K562 (cell line): Measurements from ENCODE around the gene ATP6V0D1. TPM values are rescaled to one million over a fixed set of nuclear protein-coding genes. Genes with fewer than 3 reads are reported as not detected.

Experiments used
- CTBP1 ChIP-seq: fragments of 450-650 bp; IDR thresholded peaks from 2 replicates; pipeline ENCODE4 v1.6.1; 2016; ENCODE audit warnings: borderline replicate concordance
- FOXK1 ChIP-seq: sonication (generic); formaldehyde crosslinking; IDR thresholded peaks from 2 replicates; pipeline ENCODE4 v1.8.0; 2022; ENCODE audit warnings: missing genetic modification reagents, mild to moderate bottlenecking, borderline replicate concordance
- GABPB2 ChIP-seq: fragments of 250-450 bp; sonication (Bioruptor Pico); conservative IDR thresholded peaks from 2 replicates; pipeline ENCODE4 v1.5.1; 2021; ENCODE audit warnings: mild to moderate bottlenecking
- HMG20B ChIP-seq: fragments of 250-450 bp; sonication (Bioruptor Pico); IDR thresholded peaks from 2 replicates; pipeline ENCODE4 v1.5.0; 2021; ENCODE audit warnings: mild to moderate bottlenecking
- HMGN3 ChIP-seq: IDR thresholded peaks from 2 replicates; pipeline ENCODE4 v1.6.1; 2011; ENCODE audit warnings: borderline replicate concordance, low read depth, mild to moderate bottlenecking, mixed read lengths, low read length; ENCODE audit not compliant: insufficient read length; ENCODE audit errors: extremely low read depth
- HNRNPL ChIP-seq: fragments of 200-400 bp; formaldehyde crosslinking; IDR thresholded peaks from 2 replicates; pipeline ENCODE4 v1.6.1; 2017; ENCODE audit warnings: low read depth, mild to moderate bottlenecking, low read length
- L3MBTL2 ChIP-seq: fragments of 450-650 bp; IDR thresholded peaks from 2 replicates; pipeline ENCODE4 v1.6.1; 2016; ENCODE audit warnings: mild to moderate bottlenecking, moderate library complexity
- MYC ChIP-seq, 2 experiments: fragments of 250-450 bp in 1 of 2; sonication (Bioruptor Pico) in 1 of 2; IDR thresholded peaks; 2 replicates each; pipeline versions ENCODE4 v1.5.1 to v1.6.1; 2012 to 2021; ENCODE audit warnings: low read depth in 2 of 2, borderline replicate concordance in 1 of 2, improper control_type of control experiment in 1 of 2, low read length in 1 of 2, mild to moderate bottlenecking in 1 of 2, moderate library complexity in 1 of 2
- NR2C2 ChIP-seq, 2 experiments: fragments of 200-800 bp in 1 of 2; sonication (Bioruptor generic) in 1 of 2; sonication (generic) in 1 of 2; formaldehyde crosslinking in 1 of 2; IDR thresholded peaks; 2 replicates each; pipeline versions ENCODE4 v1.6.1 to v1.8.0; 2016 to 2022; ENCODE audit warnings: mild to moderate bottlenecking in 1 of 2, missing compliant biosample characterization in 1 of 2, missing genetic modification characterization in 1 of 2, missing genetic modification reagents in 1 of 2
- PML ChIP-seq: IDR thresholded peaks from 2 replicates; pipeline ENCODE4 v1.6.1; 2012; ENCODE audit warnings: low read length, inconsistent platforms
- POLR2G ChIP-seq: fragments of 200-400 bp; formaldehyde crosslinking; IDR thresholded peaks from 2 replicates; pipeline ENCODE4 v1.6.1; 2017; ENCODE audit warnings: low read depth, mild to moderate bottlenecking, antibody characterized with exemption, low read length, moderate library complexity
- PRMT5 ChIP-seq: sonication (generic); formaldehyde crosslinking; IDR thresholded peaks from 2 replicates; pipeline ENCODE4 v1.5.0; 2020; ENCODE audit warnings: missing genetic modification reagents
- RFX1 ChIP-seq: fragments of 450-650 bp; IDR thresholded peaks from 2 replicates; pipeline ENCODE4 v1.6.1; 2016; ENCODE audit warnings: mild to moderate bottlenecking, moderate library complexity
- TCF3 ChIP-seq: sonication (generic); formaldehyde crosslinking; IDR thresholded peaks from 2 replicates; pipeline ENCODE4 v1.4.0; 2020; ENCODE audit warnings: mild to moderate bottlenecking, missing genetic modification reagents
- TEAD2 ChIP-seq: fragments of 450-650 bp; IDR thresholded peaks from 2 replicates; pipeline ENCODE4 v1.6.1; 2016; ENCODE audit warnings: missing genetic modification characterization, control low read depth, missing compliant biosample characterization
- ZKSCAN8 ChIP-seq: fragments of 200-800 bp; sonication (Bioruptor generic); IDR thresholded peaks from 2 replicates; pipeline ENCODE4 v1.6.1; 2016; ENCODE audit warnings: missing genetic modification characterization, missing compliant biosample characterization
- ZNF589 ChIP-seq: fragments of 200-800 bp; sonication (Bioruptor generic); IDR thresholded peaks from 2 replicates; pipeline ENCODE4 v1.6.1; 2016; ENCODE audit warnings: low read depth, missing genetic modification characterization, missing compliant biosample characterization
- polyA plus RNA-seq, 8 experiments: library from polyadenylated mRNA; depleted of rRNA in 4 of 8; stranded (reverse) in 5 of 8; unstranded in 3 of 8; fragments of >200 nt; fragmentation: Nextera tagmentation in 2 of 8; fragmentation: Illumina TruSeq in 1 of 8; extraction: Ambion mirVana in 2 of 8; extraction: Trizol in 1 of 8; gene quantifications; 2 replicates each; pipeline versions ENCODE4 v1.2.1 to v1.2.3, GENCODE V29; 2011 to 2014; ENCODE audit warnings: inconsistent platforms in 1 of 8, missing spikeins in 1 of 8
- total RNA-seq, 7 experiments: library from RNA; depleted of rRNA in 6 of 7; stranded (reverse); fragments of >200 nt in 6 of 7; fragmentation: Illumina TruSeq in 2 of 7; extraction: Trizol in 2 of 7; gene quantifications; 2 replicates each; pipeline versions ENCODE4 v1.2.1 to v1.2.3, GENCODE V29; 2011 to 2021; ENCODE audit warnings: low replicate concordance in 1 of 7
- TF ChIP-seq, protein P1 (sequence below), 3 experiments: fragments of 200-800 bp in 1 of 3; sonication (Bioruptor generic) in 1 of 3; sonication (generic) in 1 of 3; formaldehyde crosslinking in 1 of 3; IDR thresholded peaks; 2 replicates each; pipeline versions ENCODE4 v1.6.1 to v1.8.0; 2016 to 2022; ENCODE audit warnings: mild to moderate bottlenecking in 2 of 3, missing compliant biosample characterization in 2 of 3, missing genetic modification characterization in 2 of 3, missing genetic modification reagents in 1 of 3
- TF ChIP-seq, protein P2 (sequence below): sonication (generic); formaldehyde crosslinking; IDR thresholded peaks from 2 replicates; pipeline ENCODE4 v1.9.0; 2022; ENCODE audit warnings: mild to moderate bottlenecking, missing genetic modification reagents
- TF ChIP-seq, protein P3 (sequence below): fragments of 450-650 bp; IDR thresholded peaks from 2 replicates; pipeline ENCODE4 v1.6.1; 2016; ENCODE audit warnings: borderline replicate concordance
- TF ChIP-seq, protein P4 (sequence below): fragments of 450-650 bp; IDR thresholded peaks from one replicate; pipeline ENCODE4 v1.6.1; 2018; ENCODE audit warnings: mild to moderate bottlenecking, moderate library complexity; ENCODE audit not compliant: partially characterized antibody

The ATP6V0D1 gene
- total and polyA plus RNA-seq, 9 of the 15 experiments (the other 6 are each of a cell fraction or from before 2014, with no cell fraction given), result 23.2 to 69.7 (median 45.6) TPM

DNA sequence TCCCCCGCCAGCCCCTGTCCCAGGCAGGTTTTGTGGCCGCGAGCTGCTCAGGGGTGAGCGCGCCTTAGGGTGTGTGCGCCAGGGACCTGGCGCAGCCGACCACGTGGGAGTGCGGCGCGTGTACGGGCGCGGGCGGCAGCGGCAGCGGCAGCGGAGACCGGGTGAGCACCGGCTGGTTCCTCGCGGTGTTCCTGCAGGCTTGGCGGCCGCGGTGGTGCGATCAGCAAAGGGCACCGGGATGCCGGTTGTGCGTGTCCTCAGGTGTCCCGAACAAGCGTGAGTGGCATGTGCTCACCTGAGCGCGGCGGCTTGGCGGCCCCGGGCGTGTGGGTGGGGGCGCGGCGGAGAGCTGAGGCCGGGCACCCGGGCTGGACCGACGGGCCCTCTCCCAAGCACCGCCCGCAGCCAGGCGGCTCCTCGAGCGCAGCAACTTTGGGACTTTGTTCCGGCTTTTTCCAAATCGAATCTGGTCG is 50.4 kb downstream of the ATP6V0D1 start (continued):
- no peak for TF ChIP-seq ZNF589 (CRISPR knock-in tag)
- no peak for TF ChIP-seq PRMT5 (CRISPR knock-in tag)
- no peak for TF ChIP-seq NR2C2 (CRISPR knock-in tag; IDR thresholded peaks at IDR 0.05)
- TF ChIP-seq NR2C2 (tag; IDR thresholded peaks at IDR 0.05), result no peak
- TF ChIP-seq MYC (IDR thresholded peaks at IDR 0.05; ENCODE audit: low read depth, low read length), result peak; percentile 51; the same call in 1 of the 2 replicates
- no peak for TF ChIP-seq MYC (CRISPR knock-in tag; IDR thresholded peaks at IDR 0.05; ENCODE audit: borderline replicate concordance, low read depth)
- 0 out of 2 replicates have a peak, but pooled peaks have one; percentile 30 for TF ChIP-seq POLR2G
- TF ChIP-seq HMGN3, result no peak
- TF ChIP-seq HMG20B (CRISPR knock-in tag), result no peak
- no peak for TF ChIP-seq RFX1
- no peak for TF ChIP-seq TCF3
- TF ChIP-seq, protein P1, sequence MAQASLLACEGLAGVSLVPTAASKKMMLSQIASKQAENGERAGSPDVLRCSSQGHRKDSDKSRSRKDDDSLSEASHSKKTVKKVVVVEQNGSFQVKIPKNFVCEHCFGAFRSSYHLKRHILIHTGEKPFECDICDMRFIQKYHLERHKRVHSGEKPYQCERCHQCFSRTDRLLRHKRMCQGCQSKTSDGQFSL (CRISPR knock-in tag; IDR thresholded peaks at IDR 0.05), result 0 out of 2 replicates have a peak, but pooled peaks have one; percentile 43
- TF ChIP-seq, protein P1 (tag; IDR thresholded peaks at IDR 0.05), result peak in 1 of 2 experiments; percentile 41; a peak in 1 of 4 replicates
- TF ChIP-seq, protein P2, sequence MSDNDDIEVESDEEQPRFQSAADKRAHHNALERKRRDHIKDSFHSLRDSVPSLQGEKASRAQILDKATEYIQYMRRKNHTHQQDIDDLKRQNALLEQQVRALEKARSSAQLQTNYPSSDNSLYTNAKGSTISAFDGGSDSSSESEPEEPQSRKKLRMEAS, result peak; percentile 87
- no peak for TF ChIP-seq PML
- TF ChIP-seq CTBP1, result peak; percentile 57; the same call in 1 of the 2 replicates
- no peak for TF ChIP-seq FOXK1 (CRISPR knock-in tag)
- TF ChIP-seq L3MBTL2, result peak; percentile 56; the same call in 1 of the 2 replicates
- TF ChIP-seq GABPB2 (CRISPR knock-in tag), result no peak
- TF ChIP-seq HNRNPL, result peak; percentile 60; the same call in 1 of the 2 replicates
- TF ChIP-seq, protein P3, sequence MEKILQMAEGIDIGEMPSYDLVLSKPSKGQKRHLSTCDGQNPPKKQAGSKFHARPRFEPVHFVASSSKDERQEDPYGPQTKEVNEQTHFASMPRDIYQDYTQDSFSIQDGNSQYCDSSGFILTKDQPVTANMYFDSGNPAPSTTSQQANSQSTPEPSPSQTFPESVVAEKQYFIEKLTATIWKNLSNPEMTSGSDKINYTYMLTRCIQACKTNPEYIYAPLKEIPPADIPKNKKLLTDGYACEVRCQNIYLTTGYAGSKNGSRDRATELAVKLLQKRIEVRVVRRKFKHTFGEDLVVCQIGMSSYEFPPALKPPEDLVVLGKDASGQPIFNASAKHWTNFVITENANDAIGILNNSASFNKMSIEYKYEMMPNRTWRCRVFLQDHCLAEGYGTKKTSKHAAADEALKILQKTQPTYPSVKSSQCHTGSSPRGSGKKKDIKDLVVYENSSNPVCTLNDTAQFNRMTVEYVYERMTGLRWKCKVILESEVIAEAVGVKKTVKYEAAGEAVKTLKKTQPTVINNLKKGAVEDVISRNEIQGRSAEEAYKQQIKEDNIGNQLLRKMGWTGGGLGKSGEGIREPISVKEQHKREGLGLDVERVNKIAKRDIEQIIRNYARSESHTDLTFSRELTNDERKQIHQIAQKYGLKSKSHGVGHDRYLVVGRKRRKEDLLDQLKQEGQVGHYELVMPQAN, result no peak
- no peak for TF ChIP-seq ZKSCAN8 (CRISPR knock-in tag)
- TF ChIP-seq, protein P4, sequence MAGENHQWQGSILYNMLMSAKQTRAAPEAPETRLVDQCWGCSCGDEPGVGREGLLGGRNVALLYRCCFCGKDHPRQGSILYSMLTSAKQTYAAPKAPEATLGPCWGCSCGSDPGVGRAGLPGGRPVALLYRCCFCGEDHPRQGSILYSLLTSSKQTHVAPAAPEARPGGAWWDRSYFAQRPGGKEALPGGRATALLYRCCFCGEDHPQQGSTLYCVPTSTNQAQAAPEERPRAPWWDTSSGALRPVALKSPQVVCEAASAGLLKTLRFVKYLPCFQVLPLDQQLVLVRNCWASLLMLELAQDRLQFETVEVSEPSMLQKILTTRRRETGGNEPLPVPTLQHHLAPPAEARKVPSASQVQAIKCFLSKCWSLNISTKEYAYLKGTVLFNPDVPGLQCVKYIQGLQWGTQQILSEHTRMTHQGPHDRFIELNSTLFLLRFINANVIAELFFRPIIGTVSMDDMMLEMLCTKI, result no peak
- TF ChIP-seq TEAD2 (tag), result no peak
